Mesothelial cell of epicardium (in vitro differentiated cells): ENCODE data around the gene FHIT. TPM values are rescaled to one million over a fixed set of nuclear protein-coding genes. Genes with fewer than 3 reads are reported as not detected.

Source experiments
- DNase-seq, 2 experiments: peaks; one replicate each; pipeline ENCODE4 v3.0.0; 2021; ENCODE audit warnings: low spot score in 2 of 2; ENCODE audit not compliant: unreplicated experiment in 2 of 2
- H3K27ac Mint-ChIP-seq: 2 replicates; pipeline ENCODE4 v1.8.0; 2021; ENCODE audit warnings: mixed read lengths
- H3K27me3 Mint-ChIP-seq: 2 replicates; pipeline ENCODE4 v1.8.0; 2021; ENCODE audit warnings: low read depth, mixed read lengths
- H3K36me3 Mint-ChIP-seq: 2 replicates; pipeline ENCODE4 v1.8.0; 2021; ENCODE audit warnings: mixed read lengths
- H3K4me1 Mint-ChIP-seq: 2 replicates; pipeline ENCODE4 v1.8.0; 2021; ENCODE audit warnings: mixed read lengths
- H3K4me3 Mint-ChIP-seq: 2 replicates; pipeline ENCODE4 v1.8.0; 2021; ENCODE audit warnings: mild to moderate bottlenecking, moderate library complexity, mixed read lengths
- H3K9me3 Mint-ChIP-seq: 2 replicates; pipeline ENCODE4 v1.8.0; 2021; ENCODE audit warnings: mixed read lengths
- total RNA-seq: library from RNA; stranded (reverse); gene quantifications from 3 replicates; pipeline ENCODE4 v1.2.1, GENCODE V29; 2021
- TF ChIP-seq, protein P1 (sequence below): fragments of 200-600 bp; sonication (generic); IDR thresholded peaks from one replicate; pipeline ENCODE4 v1.5.0; 2021; ENCODE audit warnings: antibody characterized with exemption; ENCODE audit not compliant: unreplicated experiment

The FHIT gene
- total RNA-seq, 1 donor from 2014 or later, result 10.7 TPM

DNA sequence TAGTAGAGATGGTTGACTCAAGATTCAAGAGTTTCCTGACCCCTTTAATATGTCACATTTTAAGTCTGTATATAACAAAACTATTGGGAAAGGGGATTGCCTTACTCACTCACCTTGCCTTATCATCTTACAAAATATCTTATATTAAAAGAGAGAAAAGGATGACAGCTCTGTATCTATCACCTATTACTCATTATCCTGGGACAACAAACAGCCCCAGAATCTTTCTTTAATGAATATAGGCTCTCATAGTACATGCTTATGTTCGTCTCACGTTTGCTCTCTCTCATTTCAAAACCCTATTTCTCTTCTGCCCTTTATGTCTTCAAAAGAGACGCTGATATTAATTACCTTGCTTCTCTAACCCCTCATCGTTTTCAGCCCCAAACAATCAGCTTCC lies 1178.0 kb downstream of the FHIT start:
- Mint-ChIP-seq H3K27ac (no peak overlapping the region), H3K4me1 (peaks cover 5% of the 10 kb centered on the region), H3K9me3 (peaks cover 5% of the 10 kb centered on the region), H3K4me3 (no peak overlapping the region), H3K36me3 (peaks cover 1% of the 10 kb centered on the region), H3K27me3 (no peaks in the 10 kb centered on the region)
- no peak for DNase-seq
- TF ChIP-seq, protein P1, sequence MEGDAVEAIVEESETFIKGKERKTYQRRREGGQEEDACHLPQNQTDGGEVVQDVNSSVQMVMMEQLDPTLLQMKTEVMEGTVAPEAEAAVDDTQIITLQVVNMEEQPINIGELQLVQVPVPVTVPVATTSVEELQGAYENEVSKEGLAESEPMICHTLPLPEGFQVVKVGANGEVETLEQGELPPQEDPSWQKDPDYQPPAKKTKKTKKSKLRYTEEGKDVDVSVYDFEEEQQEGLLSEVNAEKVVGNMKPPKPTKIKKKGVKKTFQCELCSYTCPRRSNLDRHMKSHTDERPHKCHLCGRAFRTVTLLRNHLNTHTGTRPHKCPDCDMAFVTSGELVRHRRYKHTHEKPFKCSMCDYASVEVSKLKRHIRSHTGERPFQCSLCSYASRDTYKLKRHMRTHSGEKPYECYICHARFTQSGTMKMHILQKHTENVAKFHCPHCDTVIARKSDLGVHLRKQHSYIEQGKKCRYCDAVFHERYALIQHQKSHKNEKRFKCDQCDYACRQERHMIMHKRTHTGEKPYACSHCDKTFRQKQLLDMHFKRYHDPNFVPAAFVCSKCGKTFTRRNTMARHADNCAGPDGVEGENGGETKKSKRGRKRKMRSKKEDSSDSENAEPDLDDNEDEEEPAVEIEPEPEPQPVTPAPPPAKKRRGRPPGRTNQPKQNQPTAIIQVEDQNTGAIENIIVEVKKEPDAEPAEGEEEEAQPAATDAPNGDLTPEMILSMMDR, result no peak

- Mint-ChIP-seq H3K27me3 (no peaks in the 10 kb centered on the region), H3K9me3 (no peaks in the 10 kb centered on the region), H3K4me1 (peaks cover 5% of the 10 kb centered on the region), H3K4me3 (no peak overlapping the region), H3K27ac (no peak overlapping the region), H3K36me3 (no peaks in the 10 kb centered on the region)
- TF ChIP-seq, protein P1, result no peak
- DNase-seq, result no peak
Observed at GRCh38 chr3:60070366-60070765, 1180.9 kb downstream of the FHIT start.

DNA sequence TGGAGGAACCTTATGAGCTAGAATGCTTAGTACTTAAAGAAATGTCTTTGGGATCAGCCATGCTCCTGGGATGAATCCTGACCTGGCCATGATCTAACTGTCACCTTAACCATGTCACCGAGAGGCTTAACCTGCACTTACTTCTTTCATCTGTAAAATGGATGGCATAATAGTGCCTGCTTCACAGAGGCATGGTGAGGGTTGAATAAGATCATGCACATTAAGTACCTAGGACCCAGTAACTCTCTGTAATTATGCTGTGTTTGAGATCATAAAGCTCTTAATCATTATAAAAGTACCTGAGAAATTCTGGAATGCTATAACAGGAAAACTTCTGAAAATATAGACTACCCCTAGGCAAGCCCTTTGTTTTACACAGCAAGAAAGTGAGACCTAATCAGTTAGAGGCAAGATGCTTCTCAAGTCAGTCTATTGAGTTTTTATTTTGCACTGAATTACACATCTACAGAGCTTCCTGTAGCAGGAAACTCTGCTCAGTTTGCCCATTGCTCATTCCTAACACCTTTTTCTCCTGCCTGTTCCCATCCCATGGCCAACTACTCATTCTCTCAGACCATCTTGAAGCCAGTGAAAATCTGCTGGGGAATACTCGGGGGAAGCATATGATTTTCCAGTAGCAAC lies 1185.9 kb downstream of the FHIT start:
- H3K36me3 Mint-ChIP-seq, result no peaks in the 10 kb centered on the region
- no peak for DNase-seq
- TF ChIP-seq, protein P1, result no peak
- no peak overlapping the region for H3K27ac Mint-ChIP-seq
- no peaks in the 10 kb centered on the region for H3K9me3 Mint-ChIP-seq
- no peak overlapping the region for H3K4me3 Mint-ChIP-seq
- H3K4me1 Mint-ChIP-seq, result peaks cover 16% of the 10 kb centered on the region
- no peaks in the 10 kb centered on the region for H3K27me3 Mint-ChIP-seq

GRCh38 chr3:60064210-60065178 lies 1186.8 kb downstream of the FHIT start:
- H3K4me1 Mint-ChIP-seq, result peaks cover 16% of the 10 kb centered on the region
- no peak for DNase-seq
- no peaks in the 10 kb centered on the region for H3K36me3 Mint-ChIP-seq
- TF ChIP-seq, protein P1, result no peak
- H3K9me3 Mint-ChIP-seq, result no peaks in the 10 kb centered on the region
- H3K27me3 Mint-ChIP-seq, result no peaks in the 10 kb centered on the region
- H3K4me3 Mint-ChIP-seq, result no peak overlapping the region
- no peak overlapping the region for H3K27ac Mint-ChIP-seq

- Mint-ChIP-seq H3K27me3 (no peaks in the 10 kb centered on the region), H3K4me3 (no peak overlapping the region), H3K27ac (no peak overlapping the region), H3K9me3 (no peaks in the 10 kb centered on the region), H3K4me1 (peaks cover 20% of the 10 kb centered on the region), H3K36me3 (peaks cover 6% of the 10 kb centered on the region)
- TF ChIP-seq, protein P1, result no peak
- no peak for DNase-seq
Observed at GRCh38 chr3:60056404-60056803, 1194.8 kb downstream of the FHIT start.
